M059J (cell line): ENCODE data around the gene PMPCA. TPM values are rescaled to one million over a fixed set of nuclear protein-coding genes. Genes with fewer than 3 reads are reported as not detected.

Experiments used
- DNase-seq: peaks from one replicate; pipeline ENCODE4 v3.0.0-alpha.2; 2012; ENCODE audit warnings: low read depth
- total RNA-seq: library from RNA; depleted of rRNA; stranded (reverse); fragments of >200 nt; shearing (Covaris generic); gene quantifications from 2 replicates; pipeline ENCODE4 v1.2.3, GENCODE V29; 2014; rRNA removed

Gene PMPCA
- total RNA-seq: 41.4 and 88.7 TPM in 2 replicates

- peak; percentile 87 for DNase-seq
Observed at GRCh38 chr9:136410500-136411287, at the start of gene PMPCA, which contains the start of gene ENTR1. TSS of gene PMPCA (plus strand) at chr9:136410658. CDS start at chr9:136410669, 11 bp downstream. TSS of gene ENTR1 (minus strand) at chr9:136410614. CDS start at chr9:136410397, 217 bp downstream.

GRCh38 chr9:136361047-136361753, 49.3 kb upstream of the PMPCA start:
- no peak for DNase-seq

GRCh38 chr9:136361754-136362449, 48.6 kb upstream of the PMPCA start:
- DNase-seq: no peak

- no peak for DNase-seq
Observed at GRCh38 chr9:136362450-136362784, 48.0 kb upstream of the PMPCA start.

- DNase-seq: peak; percentile 91
Observed at GRCh38 chr9:136363106-136363948, 47.1 kb upstream of the PMPCA start, which contains the start of gene DNLZ. TSS of gene DNLZ (minus strand) at chr9:136363744. CDS start at chr9:136363714, 30 bp downstream.

GRCh38 chr9:136363949-136364748, 46.3 kb upstream of the PMPCA start:
- no peak for DNase-seq

GRCh38 chr9:136364942-136365774, 45.3 kb upstream of the PMPCA start:
- DNase-seq: no peak

- DNase-seq: no peak
Observed at GRCh38 chr9:136365775-136366222, 44.7 kb upstream of the PMPCA start.

GRCh38 chr9:136366826-136367225, 43.6 kb upstream of the PMPCA start:
- no peak for DNase-seq

GRCh38 chr9:136367296-136368145, 42.9 kb upstream of the PMPCA start:
- no peak for DNase-seq

GRCh38 chr9:136368190-136368589, 42.3 kb upstream of the PMPCA start:
- DNase-seq: no peak

GRCh38 chr9:136370037-136370436, 40.4 kb upstream of the PMPCA start:
- no peak for DNase-seq

- DNase-seq: peak; percentile 30
Observed at GRCh38 chr9:136370687-136371532, 39.5 kb upstream of the PMPCA start.

GRCh38 chr9:136371533-136371880, 39.0 kb upstream of the PMPCA start:
- no peak for DNase-seq

- no peak for DNase-seq
Observed at GRCh38 chr9:136372006-136372405, 38.5 kb upstream of the PMPCA start.

GRCh38 chr9:136372561-136373299, 37.7 kb upstream of the PMPCA start:
- peak; percentile 50 for DNase-seq
